ENCODE measurements around the gene TRAF1. TPM values are rescaled to one million over a fixed set of nuclear protein-coding genes. Genes with fewer than 3 reads are reported as not detected.
A peak's percentile ranks its signal among the peaks of the same experiment; 100 is the strongest.

TRAF1 gene
- total RNA-seq, 4 donors from 2014 or later, result 2.6 to 4.9 (median 4.7) TPM

DNA sequence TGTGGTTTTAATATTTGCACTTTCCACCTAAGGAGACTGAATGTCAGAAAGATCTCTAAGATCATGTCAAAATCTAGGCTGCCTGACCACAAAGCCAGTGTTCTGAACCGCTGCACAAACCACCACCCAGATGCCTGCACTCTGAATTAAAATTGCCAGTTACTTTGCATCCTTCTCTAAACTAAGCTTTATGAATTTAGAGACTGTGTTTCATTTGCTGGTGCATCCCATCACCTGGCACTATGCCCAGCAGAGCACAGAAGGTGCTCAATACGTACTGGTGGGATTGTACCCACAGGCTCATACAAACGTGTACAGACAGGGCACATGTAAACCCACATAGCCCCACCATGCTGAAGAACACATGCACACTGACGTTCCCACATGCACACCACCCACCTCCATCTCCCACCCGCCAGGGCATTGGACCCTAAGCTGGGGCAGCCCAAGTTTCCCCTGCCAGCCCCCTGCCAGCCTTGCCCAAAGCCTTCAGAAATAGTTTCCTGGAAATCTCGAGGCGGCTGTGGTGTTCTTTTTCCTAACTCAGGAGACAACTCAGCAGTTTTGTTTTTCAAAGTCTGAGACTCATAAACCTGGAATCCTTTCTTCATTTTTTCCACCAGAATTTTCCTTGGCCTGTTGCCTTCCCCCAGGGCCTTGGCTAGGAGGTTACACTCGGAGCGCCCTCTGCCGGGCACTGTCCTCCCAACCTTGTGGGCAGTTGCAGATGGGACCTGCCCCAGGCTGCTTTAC lies 9.6 kb upstream of the TRAF1 start:
- no peak for TF ChIP-seq POLR2A (IDR thresholded peaks at IDR 0.05)
- TF ChIP-seq, protein P1, sequence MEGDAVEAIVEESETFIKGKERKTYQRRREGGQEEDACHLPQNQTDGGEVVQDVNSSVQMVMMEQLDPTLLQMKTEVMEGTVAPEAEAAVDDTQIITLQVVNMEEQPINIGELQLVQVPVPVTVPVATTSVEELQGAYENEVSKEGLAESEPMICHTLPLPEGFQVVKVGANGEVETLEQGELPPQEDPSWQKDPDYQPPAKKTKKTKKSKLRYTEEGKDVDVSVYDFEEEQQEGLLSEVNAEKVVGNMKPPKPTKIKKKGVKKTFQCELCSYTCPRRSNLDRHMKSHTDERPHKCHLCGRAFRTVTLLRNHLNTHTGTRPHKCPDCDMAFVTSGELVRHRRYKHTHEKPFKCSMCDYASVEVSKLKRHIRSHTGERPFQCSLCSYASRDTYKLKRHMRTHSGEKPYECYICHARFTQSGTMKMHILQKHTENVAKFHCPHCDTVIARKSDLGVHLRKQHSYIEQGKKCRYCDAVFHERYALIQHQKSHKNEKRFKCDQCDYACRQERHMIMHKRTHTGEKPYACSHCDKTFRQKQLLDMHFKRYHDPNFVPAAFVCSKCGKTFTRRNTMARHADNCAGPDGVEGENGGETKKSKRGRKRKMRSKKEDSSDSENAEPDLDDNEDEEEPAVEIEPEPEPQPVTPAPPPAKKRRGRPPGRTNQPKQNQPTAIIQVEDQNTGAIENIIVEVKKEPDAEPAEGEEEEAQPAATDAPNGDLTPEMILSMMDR (IDR thresholded peaks at IDR 0.05), result peak in 1 of 3 donors; percentile 66
- 1 to 3% methylated on average over 10 of the region's 10 CpGs for WGBS, 2 donors
- intact Hi-C loops (cut with DNase I; ENCODE audit: low total_unique reads), result loop anchor here (5.0 kb wide), 1 partner anchor 69 kb away; no protein-coding TSS in a partner anchor

DNA sequence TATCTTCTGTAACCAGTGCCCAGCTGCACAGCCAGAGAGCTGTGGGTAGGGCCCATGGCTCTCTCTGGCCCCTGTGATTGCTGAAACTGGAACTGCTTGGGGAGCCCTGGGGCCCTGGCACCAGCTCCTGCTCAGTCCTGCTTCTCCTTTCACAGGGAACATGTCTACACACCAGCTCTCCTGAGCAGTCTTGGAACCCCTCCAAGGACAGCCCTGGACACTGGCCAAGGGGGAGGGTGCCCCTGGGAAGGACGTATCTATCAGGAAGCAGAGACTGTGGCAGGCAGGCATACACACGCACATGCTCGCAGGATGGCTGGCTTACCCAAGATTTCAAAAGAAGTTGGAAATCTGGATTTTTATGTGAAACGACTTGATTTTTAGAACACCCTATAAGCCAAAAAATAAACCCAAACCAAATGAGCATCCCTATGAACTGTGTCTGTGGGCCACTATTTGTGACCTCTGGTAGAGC lies 8.8 kb upstream of the TRAF1 start:
- WGBS, 2 donors, result 0 to 5% methylated on average over 4 of the region's 4 CpGs
- DNase-seq (ENCODE audit: low spot score in 2 of 2), result peak; percentile 100
- intact Hi-C loops (cut with DNase I; ENCODE audit: low total_unique reads), result loop anchor here (5.0 kb wide), 1 partner anchor 68 kb away; no protein-coding TSS in a partner anchor
- no peak for TF ChIP-seq POLR2A (IDR thresholded peaks at IDR 0.05)
- TF ChIP-seq, protein P1 (IDR thresholded peaks at IDR 0.05), result no peak
- no peak overlapping the region for H3K4me3 ChIP-seq (ENCODE audit: low read depth, poor library complexity, severe bottlenecking)

More for the DNA sequence above, 9.6 kb upstream of the TRAF1 start:
- DNase-seq (ENCODE audit: low spot score in 2 of 2), result peak; percentile 93 to 99
- no peak overlapping the region for H3K4me3 ChIP-seq (ENCODE audit: low read depth, poor library complexity, severe bottlenecking)

DNA sequence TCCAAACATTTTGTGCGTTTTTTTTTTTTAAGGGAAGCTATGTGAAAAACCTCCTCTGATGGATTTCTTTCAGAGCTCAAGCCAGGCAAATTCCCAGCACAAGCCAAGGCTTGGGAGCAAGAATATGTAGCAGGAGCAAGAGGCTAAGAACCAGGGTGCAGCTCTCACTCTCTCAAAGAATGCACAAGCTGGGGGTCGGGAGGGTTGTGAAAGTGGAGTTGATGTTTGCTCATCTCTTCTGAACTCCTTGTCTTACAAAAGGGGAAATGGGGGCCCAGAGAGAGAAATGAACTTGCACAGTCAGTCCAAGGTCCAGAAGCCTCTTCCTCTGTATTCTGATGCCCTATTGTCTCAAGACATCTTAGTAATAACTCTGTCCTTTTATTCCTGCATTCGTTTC lies 7.7 kb upstream of the TRAF1 start:
- DNase-seq (ENCODE audit: low spot score in 2 of 2), result no peak
- WGBS, 2 donors, result 31 to 33% methylated on average over 3 of the region's 3 CpGs
- intact Hi-C loops (cut with DNase I; ENCODE audit: low total_unique reads), result no loop called here
- no peak overlapping the region for H3K4me3 ChIP-seq (ENCODE audit: low read depth, poor library complexity, severe bottlenecking)
- TF ChIP-seq, protein P1 (IDR thresholded peaks at IDR 0.05), result no peak
- no peak for TF ChIP-seq POLR2A (IDR thresholded peaks at IDR 0.05)

DNA sequence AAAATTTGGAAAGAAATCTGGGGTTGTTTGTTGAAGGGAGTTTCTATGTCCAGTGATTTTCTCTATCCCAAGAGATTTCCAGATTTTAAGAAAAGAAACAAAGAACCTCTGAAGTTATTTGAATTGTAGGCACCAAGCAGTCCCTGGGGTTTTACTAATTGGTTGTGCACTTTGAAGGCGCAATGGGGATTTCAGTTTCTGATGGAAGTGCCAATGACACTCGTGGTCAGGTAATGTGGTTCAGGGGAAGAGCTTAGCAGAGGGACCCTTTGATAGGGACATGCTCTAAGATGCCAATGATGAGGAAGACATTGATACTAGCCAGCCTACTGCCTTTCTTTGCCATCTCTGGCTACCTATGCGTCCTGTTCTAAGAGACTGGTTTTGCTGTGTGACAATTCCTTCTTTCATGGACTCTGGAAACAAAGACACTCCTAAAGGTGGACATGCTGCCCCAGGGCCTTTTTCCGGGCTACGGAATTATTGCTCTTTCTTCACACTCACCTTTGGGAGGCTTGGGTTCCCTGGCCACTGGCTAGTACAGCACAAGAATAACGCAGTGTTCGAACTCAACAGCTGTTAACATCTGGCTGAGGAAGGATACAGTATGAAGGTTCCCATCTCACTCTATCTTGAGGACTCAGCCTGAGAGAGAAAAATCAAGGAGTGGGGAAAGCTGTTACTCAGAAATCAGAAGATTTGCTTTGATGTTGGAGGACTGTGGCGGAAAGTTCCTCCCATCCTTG lies 6.9 kb upstream of the TRAF1 start:
- TF ChIP-seq, protein P1 (IDR thresholded peaks at IDR 0.05), result no peak
- TF ChIP-seq POLR2A (IDR thresholded peaks at IDR 0.05), result no peak
- no peak overlapping the region for H3K4me3 ChIP-seq (ENCODE audit: low read depth, poor library complexity, severe bottlenecking)
- DNase-seq (ENCODE audit: low spot score in 2 of 2), result no peak
- 86 to 93% methylated on average over 8 of the region's 8 CpGs for WGBS, 2 donors
- intact Hi-C loops (cut with DNase I; ENCODE audit: low total_unique reads), result no loop called here

DNA sequence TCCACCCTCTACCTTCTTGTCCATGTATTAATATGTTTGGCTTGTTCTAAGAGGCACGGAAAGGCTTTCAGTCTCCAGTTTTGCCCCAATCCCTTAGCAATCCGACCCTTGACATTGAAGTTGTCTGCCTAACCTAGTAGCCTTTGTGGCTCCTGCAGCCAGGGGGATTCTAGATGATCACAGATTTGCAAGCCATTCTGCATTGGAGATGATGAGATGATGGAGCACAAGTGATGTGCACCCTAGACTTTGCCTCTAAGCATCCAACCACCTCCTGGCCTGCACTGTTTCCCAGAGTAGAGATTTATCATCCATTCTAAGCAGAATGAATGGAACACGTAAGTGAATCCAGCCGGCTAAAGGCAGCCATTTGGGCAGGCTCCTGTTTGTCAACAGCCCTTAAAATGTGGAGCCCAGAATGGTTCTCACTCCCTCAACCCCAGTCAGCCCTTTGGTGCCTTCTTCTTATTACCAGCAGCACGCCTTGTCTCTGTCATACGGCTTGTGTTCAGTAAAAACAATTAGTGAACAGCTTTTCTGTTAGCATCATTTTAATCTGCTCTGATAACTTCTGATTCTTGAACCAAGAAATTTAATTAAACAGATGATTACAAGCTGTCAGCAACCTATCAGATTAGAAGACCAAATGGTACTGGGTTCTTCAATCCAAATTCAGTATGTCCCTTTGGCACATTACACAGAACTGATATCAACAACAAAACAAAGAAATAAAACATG lies 5.7 kb upstream of the TRAF1 start:
- no peak overlapping the region for H3K4me3 ChIP-seq (ENCODE audit: low read depth, poor library complexity, severe bottlenecking)
- 62 to 71% methylated on average over 6 of the region's 6 CpGs for WGBS, 2 donors
- TF ChIP-seq, protein P1 (IDR thresholded peaks at IDR 0.05), result no peak
- TF ChIP-seq POLR2A (IDR thresholded peaks at IDR 0.05), result no peak
- DNase-seq (ENCODE audit: low spot score in 2 of 2), result peak in 1 of 2 donors; percentile 69
- intact Hi-C loops (cut with DNase I; ENCODE audit: low total_unique reads), result no loop called here
